H1 (cell line): ENCODE results near the gene C16orf90. TPM values are rescaled to one million over a fixed set of nuclear protein-coding genes. Genes with fewer than 3 reads are reported as not detected.
A peak's percentile ranks its signal among the peaks of the same experiment; 100 is the strongest.

ENCODE experiments used
- CTCF ChIA-PET: fragments of 300-600 bp; sonication (Branson Sonifier 250); formaldehyde crosslinking; loops from one replicate; lab custom pipeline; 2021; ENCODE audit not compliant: partially characterized antibody; lab: Charles Lee
- POLR2A ChIA-PET: fragments of 300-600 bp; sonication (Branson Sonifier 250); formaldehyde crosslinking; loops from one replicate; lab custom pipeline; 2021; ENCODE audit warnings: inconsistent platforms; ENCODE audit not compliant: partially characterized antibody; lab: Charles Lee
- DNase-seq, 2 experiments: peaks; one replicate each; pipeline versions ENCODE4 v3.0.0 to v3.0.0-alpha.2; 2010 to 2022; ENCODE audit warnings: low spot score in 2 of 2, low read depth in 1 of 2, mixed read lengths in 1 of 2
- FAIRE-seq: peaks from 2 replicates; lab custom pipeline; 2011; peaks lifted over from hg19 to GRCh38; lab: Jason Lieb, UNC
- H2AFZ ChIP-seq: 2 replicates; pipeline ENCODE4 v1.8.1; 2012; ENCODE audit warnings: low read length, inconsistent platforms
- H2AK5ac ChIP-seq: 2 replicates; pipeline ENCODE4 v1.6.1; 2013; ENCODE audit warnings: low read depth, low read length
- H2BK120ac ChIP-seq: replicated peaks from 2 replicates; pipeline ENCODE3; 2013; ENCODE audit warnings: low read depth, low read length, inconsistent platforms
- H2BK12ac ChIP-seq: 2 replicates; pipeline ENCODE4 v1.6.1; 2013; ENCODE audit warnings: low read depth, low read length
- H2BK15ac ChIP-seq: 2 replicates; pipeline ENCODE4 v1.6.1; 2013; ENCODE audit warnings: low read length
- H2BK20ac ChIP-seq: 2 replicates; pipeline ENCODE4 v1.6.1; 2013; ENCODE audit warnings: low read length
- H2BK5ac ChIP-seq: 2 replicates; pipeline ENCODE4 v1.6.1; 2013; ENCODE audit warnings: low read depth, low read length
- H3K14ac ChIP-seq: 2 replicates; pipeline ENCODE4 v1.6.1; 2013; ENCODE audit warnings: inconsistent platforms; ENCODE audit not compliant: insufficient read length
- H3K18ac ChIP-seq: 2 replicates; pipeline ENCODE4 v1.6.1; 2013; ENCODE audit warnings: low read length; ENCODE audit errors: extremely low read depth
- H3K23ac ChIP-seq: 2 replicates; pipeline ENCODE4 v1.6.1; 2013; ENCODE audit warnings: inconsistent platforms; ENCODE audit not compliant: insufficient read length
- H3K23me2 ChIP-seq: 2 replicates; pipeline ENCODE4 v1.6.1; 2013; ENCODE audit warnings: low read depth, low read length
- H3K27ac ChIP-seq: 2 replicates; pipeline ENCODE4 v1.6.1; 2011; ENCODE audit warnings: low read depth, low read length, inconsistent platforms
- H3K27me3 ChIP-seq, 4 experiments: replicated peaks in 1 of 4; 1 replicate in 1 of 4; 2 replicates in 3 of 4; pipeline versions ENCODE4 v1.6.1 to v1.8.1; 2011 to 2013; ENCODE audit warnings: low read length in 3 of 4, mild to moderate bottlenecking in 3 of 4, inconsistent platforms in 2 of 4, mixed read lengths in 2 of 4, moderate library complexity in 1 of 4; ENCODE audit not compliant: control insufficient read depth in 3 of 4, insufficient read depth in 3 of 4; ENCODE audit errors: extremely low read depth in 1 of 4
- H3K36me3 ChIP-seq, 4 experiments: 2 replicates each; pipeline versions ENCODE4 v1.6.1 to v1.8.1; 2011 to 2013; ENCODE audit warnings: mild to moderate bottlenecking in 4 of 4, low read length in 3 of 4, moderate library complexity in 2 of 4, control low read depth in 1 of 4, inconsistent platforms in 1 of 4; ENCODE audit not compliant: insufficient read depth in 4 of 4, control insufficient read depth in 2 of 4
- H3K4ac ChIP-seq: replicated peaks from 2 replicates; pipeline ENCODE3; 2013; ENCODE audit warnings: low read length, low read depth, mixed read lengths, inconsistent platforms; ENCODE audit not compliant: insufficient read length
- H3K4me1 ChIP-seq, 4 experiments: replicated peaks in 1 of 4; 1 replicate in 1 of 4; 2 replicates in 3 of 4; pipeline versions ENCODE4 v1.6.1 to v1.8.1; 2011 to 2013; ENCODE audit warnings: low read length in 3 of 4, inconsistent platforms in 2 of 4, mixed read lengths in 1 of 4; ENCODE audit not compliant: insufficient read depth in 4 of 4, control insufficient read depth in 3 of 4
- H3K4me2 ChIP-seq, 2 experiments: 2 replicates each; pipeline versions ENCODE4 v1.6.1 to v1.8.1; 2011 to 2013; ENCODE audit warnings: low read depth in 2 of 2, low read length in 2 of 2, control low read depth in 1 of 2, inconsistent platforms in 1 of 2, mild to moderate bottlenecking in 1 of 2; ENCODE audit not compliant: insufficient read depth in 1 of 2
- H3K4me3 ChIP-seq, 4 experiments: fragments of 200-600, 300-600 bp in 1 of 4; sonication (generic), shearing (Covaris generic), sonication (Bioruptor Twin) in 1 of 4; 2 replicates each; pipeline versions ENCODE4 v1.5.1 to v1.8.1; 2011 to 2016; ENCODE audit warnings: low read length in 4 of 4, low read depth in 3 of 4, control low read depth in 2 of 4, inconsistent platforms in 2 of 4, mild to moderate bottlenecking in 2 of 4, mixed read lengths in 1 of 4, moderate library complexity in 1 of 4; ENCODE audit not compliant: insufficient read depth in 2 of 4; ENCODE audit errors: extremely low read depth in 1 of 4
- H3K56ac ChIP-seq: replicated peaks from 2 replicates; pipeline ENCODE3; 2013; ENCODE audit warnings: low read depth, mild to moderate bottlenecking, mixed read lengths, low read length, inconsistent platforms; ENCODE audit not compliant: insufficient read length
- H3K79me1 ChIP-seq: 2 replicates; pipeline ENCODE4 v1.6.1; 2013; ENCODE audit warnings: low read depth, low read length, control low read depth
- H3K79me2 ChIP-seq, 2 experiments: 2 replicates each; pipeline versions ENCODE4 v1.6.1 to v1.8.1; 2012 to 2013; ENCODE audit warnings: low read length in 2 of 2, mild to moderate bottlenecking in 2 of 2, inconsistent platforms in 1 of 2; ENCODE audit not compliant: insufficient read depth in 2 of 2, control insufficient read depth in 1 of 2
- H3K9ac ChIP-seq, 4 experiments: replicated peaks in 1 of 4; 1 replicate in 1 of 4; 2 replicates in 3 of 4; pipeline versions ENCODE4 v1.6.1 to v1.8.1; 2011 to 2013; ENCODE audit warnings: low read depth in 3 of 4, low read length in 3 of 4, control low read depth in 2 of 4, mild to moderate bottlenecking in 2 of 4, moderate library complexity in 2 of 4, inconsistent platforms in 1 of 4; ENCODE audit errors: extremely low read depth in 1 of 4
- H3K9me3 ChIP-seq, 2 experiments: 2 replicates each; pipeline versions ENCODE4 v1.6.1 to v1.8.1; 2012 to 2013; ENCODE audit warnings: mild to moderate bottlenecking in 2 of 2, moderate library complexity in 2 of 2, control low read depth in 1 of 2, inconsistent platforms in 1 of 2, low read depth in 1 of 2, low read length in 1 of 2, mixed read lengths in 1 of 2; ENCODE audit not compliant: insufficient read depth in 2 of 2
- H4K20me1 ChIP-seq, 2 experiments: replicated peaks in 1 of 2; 2 replicates each; pipeline versions ENCODE3 to v1.8.1; 2011 to 2013; ENCODE audit warnings: inconsistent platforms in 2 of 2, low read length in 2 of 2, mild to moderate bottlenecking in 1 of 2; ENCODE audit not compliant: insufficient read depth in 2 of 2, control insufficient read depth in 1 of 2
- H4K5ac ChIP-seq: 2 replicates; pipeline ENCODE4 v1.6.1; 2013; ENCODE audit warnings: low read length, low read depth, mixed read lengths, inconsistent platforms; ENCODE audit not compliant: insufficient read length
- H4K8ac ChIP-seq: 2 replicates; pipeline ENCODE4 v1.8.0; 2013; ENCODE audit warnings: mild to moderate bottlenecking, moderate library complexity, low read length, inconsistent platforms; ENCODE audit not compliant: insufficient read depth; ENCODE audit errors: extremely low read depth
- H4K91ac ChIP-seq: replicated peaks from 2 replicates; pipeline ENCODE3; 2013; ENCODE audit warnings: low read length, mixed read lengths, inconsistent platforms; ENCODE audit not compliant: insufficient read length
- ASH2L ChIP-seq: fragments of 200-600, 300-600 bp; sonication (generic); IDR thresholded peaks from one replicate; pipeline ENCODE4 v1.7.1; 2017; ENCODE audit warnings: low read length
- CEBPB ChIP-seq: IDR thresholded peaks from 2 replicates; pipeline ENCODE4 v1.6.1; 2012; ENCODE audit warnings: low read depth, low read length
- SP1 ChIP-seq: IDR thresholded peaks from 2 replicates; pipeline ENCODE4 v1.6.1; 2011; ENCODE audit warnings: low read depth, low read length
- TAF1 ChIP-seq: IDR thresholded peaks from 2 replicates; pipeline ENCODE4 v1.6.1; 2011; ENCODE audit warnings: mild to moderate bottlenecking, low read depth, low read length
- ZNF274 ChIP-seq: IDR thresholded peaks from 2 replicates; pipeline ENCODE4 v1.7.0; 2012; ENCODE audit warnings: low read length, borderline replicate concordance; ENCODE audit errors: extremely low read depth
- WGBS, 2 experiments: shearing (Covaris generic) in 1 of 2; methylation state at CpG; one replicate each; pipeline versions ENCODE4 v1.1.6 to v1.1.7; 2013 to 2015; ENCODE audit warnings: low lambda C conversion rate in 2 of 2, mixed read lengths in 2 of 2, inconsistent platforms in 1 of 2, low coverage in 1 of 2, missing lambda C conversion rate in 1 of 2; ENCODE audit not compliant: insufficient replicate concordance in 2 of 2, insufficient coverage in 1 of 2, insufficient read length in 1 of 2; ENCODE audit errors: extremely low coverage in 1 of 2, missing lambda C conversion rate in 1 of 2; 5-methylcytosine and 5-hydroxymethylcytosine counted together
- polyA plus RNA-seq, 7 experiments: library from polyadenylated mRNA; depleted of rRNA in 3 of 7; stranded (reverse) in 5 of 7; unstranded in 2 of 7; fragments of >200 nt in 5 of 7; fragments of 200-250 nt in 2 of 7; gene quantifications; 1 replicate in 5 of 7; 2 replicates in 1 of 7; 4 replicates in 1 of 7; pipeline versions ENCODE4 v1.2.1 to v1.2.3, GENCODE V29; 2011 to 2013; ENCODE audit warnings: missing spikeins in 2 of 7, mixed read lengths in 2 of 7
- total RNA-seq: library from RNA; stranded (reverse); fragmentation: NEBNext Ultra II Directional; extraction: Animal tissue kit (Norgen Biotek cat#: 25700); gene quantifications from 2 replicates; pipeline ENCODE4 v1.2.1, GENCODE V29; 2021

Gene C16orf90
- total and polyA plus RNA-seq, 2 of the 8 experiments (the other 6 are each of a cell fraction or from before 2014, with no cell fraction given), result not detected

DNA sequence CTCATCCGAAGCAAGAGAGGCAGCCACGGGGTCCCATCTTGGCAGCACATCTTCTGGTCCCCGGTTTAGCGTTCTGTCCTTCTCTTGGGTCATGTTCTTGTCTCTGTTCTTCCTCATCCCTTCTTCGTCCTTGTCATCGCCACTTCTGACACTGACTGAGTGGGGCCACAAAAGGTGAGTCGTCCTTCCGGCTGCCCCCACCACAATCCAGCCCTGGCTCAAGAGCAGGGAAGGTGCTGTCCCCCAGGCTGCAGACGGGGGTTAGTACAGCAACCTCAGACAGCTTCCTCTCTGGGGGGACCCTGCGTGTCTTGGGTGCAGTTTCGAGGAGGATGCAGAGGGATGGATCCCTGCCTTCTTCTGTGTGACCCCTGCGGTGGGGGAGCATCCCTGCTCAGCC, 30.0 kb downstream of the C16orf90 start:
- ChIA-PET CTCF (no interaction called here), POLR2A (interaction anchor here (1.2 to 2.3 kb wide), 2 partner anchors 64 to 182 kb away, joined by 3 to 5 read pairs; partner anchors contain the start of genes ZNF174 and ZNF263)
- H3K4me1 ChIP-seq, result peaks cover 3 to 31% (median 12%) of the 10 kb centered on the region in 4 experiments
- H3K14ac ChIP-seq, result no peak overlapping the region
- no peak overlapping the region for H2BK5ac ChIP-seq
- H3K4me3 ChIP-seq, result no peak overlapping the region
- H4K91ac ChIP-seq, result no peak overlapping the region
- H2BK15ac ChIP-seq, result no peak overlapping the region
- no peaks in the 10 kb centered on the region for H3K27me3 ChIP-seq
- H3K79me2 ChIP-seq, result peaks cover 25 to 99% of the 10 kb centered on the region in 2 experiments
- no peak overlapping the region for H3K27ac ChIP-seq
- H3K9ac ChIP-seq, result no peak overlapping the region
- no peak overlapping the region for H3K4me2 ChIP-seq
- H3K23ac ChIP-seq, result no peak overlapping the region
- no peaks in the 10 kb centered on the region for H3K23me2 ChIP-seq
- no peak overlapping the region for H4K8ac ChIP-seq
- H3K79me1 ChIP-seq, result peaks cover 32% of the 10 kb centered on the region
- no peaks in the 10 kb centered on the region for H3K9me3 ChIP-seq
- peaks cover 0 to 3% (median 0%) of the 10 kb centered on the region in 4 experiments; a peak in 2 of 8 replicates for H3K36me3 ChIP-seq
- no peak overlapping the region for H4K5ac ChIP-seq
- peak overlapping the region; percentile 61; the same call in 1 of the 2 replicates for H2AK5ac ChIP-seq
- no peak overlapping the region for H3K4ac ChIP-seq
- TF ChIP-seq TAF1, result no peak
- no peak for TF ChIP-seq ASH2L
- TF ChIP-seq SP1, result no peak
- TF ChIP-seq ZNF274, result no peak
- no peak for TF ChIP-seq CEBPB
- 99% methylated on average over 9 of the region's 12 CpGs; no CpG with 5 or more reads in 1 of the 2 experiments for WGBS, 2 experiments
- no peak for FAIRE-seq
- H4K20me1 ChIP-seq, result peaks cover 12 to 20% of the 10 kb centered on the region in 2 experiments
- H3K56ac ChIP-seq, result no peak overlapping the region
- H3K18ac ChIP-seq, result no peak overlapping the region; the same call in 1 of the 2 replicates
- DNase-seq, result no peak
- H2BK120ac ChIP-seq, result no peak overlapping the region
- H2AFZ ChIP-seq, result no peak overlapping the region
- no peak overlapping the region for H2BK12ac ChIP-seq
- H2BK20ac ChIP-seq, result no peak overlapping the region
